Psoas muscle (tissue), 8 donors: ENCODE measurements around the gene CADM1. TPM values are rescaled to one million over a fixed set of nuclear protein-coding genes. Genes with fewer than 3 reads are reported as not detected.

Source experiments
- ATAC-seq, 4 donors: fragments of 200-7000 bp; cut with Tn5 transposase; one replicate each; pipeline ENCODE4 v1.9.1; 2020; ENCODE audit warnings: moderate library complexity in 3 of 4, mild to moderate bottlenecking in 2 of 4
- DNase-seq, 2 donors: peaks; one replicate each; pipeline ENCODE4 v3.0.0-alpha.2; 2020
- H3K27ac ChIP-seq: fragments of 200-600 bp; one replicate; pipeline ENCODE4 v1.8.0; 2022
- H3K27me3 ChIP-seq, 3 donors: fragments of 200-600 bp in 1 of 3; one replicate each; pipeline versions ENCODE4 v1.6.1 to v1.8.0; 2013 to 2022; ENCODE audit warnings: low read length in 2 of 3, mild to moderate bottlenecking in 2 of 3, moderate library complexity in 1 of 3; ENCODE audit not compliant: insufficient read depth in 3 of 3
- H3K36me3 ChIP-seq, 2 donors: fragments of 200-600 bp in 1 of 2; one replicate each; pipeline versions ENCODE4 v1.6.1 to v1.8.0; 2013 to 2022; ENCODE audit warnings: low read depth in 1 of 2, mild to moderate bottlenecking in 1 of 2, moderate library complexity in 1 of 2; ENCODE audit not compliant: insufficient read depth in 1 of 2
- H3K4me1 ChIP-seq: fragments of 200-600 bp; one replicate; pipeline ENCODE4 v1.8.0; 2022
- H3K4me3 ChIP-seq: fragments of 200-600 bp; one replicate; pipeline ENCODE4 v1.8.0; 2022; ENCODE audit warnings: mild to moderate bottlenecking
- H3K9me3 ChIP-seq: fragments of 200-600 bp; one replicate; pipeline ENCODE4 v1.8.0; 2022
- whole genome bisulfite sequencing, 3 donors: extraction: QIAGEN DNeasy Blood & Tissue Kit; methylation state at CpG; one replicate each; pipeline versions ENCODE4 v1.1.6 to v1.1.7; 2013; 5-methylcytosine and 5-hydroxymethylcytosine counted together
- intact Hi-C, 2 donors: fragments of 100-400 bp; cut with DNase I; formaldehyde crosslinking; loops; one replicate each; pipeline versions ENCODE4 v1.11.0 to v1.14.2; 2022
- polyA plus RNA-seq, 3 donors: library from polyadenylated mRNA; stranded (reverse); fragments of 200-250 nt; gene quantifications; one replicate each; pipeline ENCODE4 v1.2.3, GENCODE V29; 2013
- total RNA-seq, 4 donors: library from RNA; stranded (reverse); fragmentation: NEBNext Ultra II Directional in 2 of 4; extraction: Animal tissue kit (Norgen Biotek cat#: 25700) in 2 of 4; gene quantifications; one replicate each; pipeline versions ENCODE4 v1.2.1 to v1.2.4, GENCODE V29; 2021 to 2023
- TF ChIP-seq, protein P1 (sequence below): fragments of 200-600 bp; IDR thresholded peaks from one replicate; pipeline ENCODE4 v1.8.0; 2022; ENCODE audit warnings: antibody characterized with exemption
- donor health status: healthy with polysubstance abuse.
- donor health status: DM: no; HTN: no; CAD: no; lungs with moderate emphysema.
- donor health status: Bipolar disorder and iron deficiency.
- donor health status: healthy.
- donor health status: DM: yes; HTN: yes; CAD: no.
- donor health status: DM: no; HTN: no; CAD: no.
- donor health status: DM: no; HTN: no; CAD: no.
- donor health status: DM: yes; HTN: yes; CAD: no.

Gene CADM1
- total and polyA plus RNA-seq, 7 donors = 3.1 to 12.4 (median 9.5) TPM

DNA sequence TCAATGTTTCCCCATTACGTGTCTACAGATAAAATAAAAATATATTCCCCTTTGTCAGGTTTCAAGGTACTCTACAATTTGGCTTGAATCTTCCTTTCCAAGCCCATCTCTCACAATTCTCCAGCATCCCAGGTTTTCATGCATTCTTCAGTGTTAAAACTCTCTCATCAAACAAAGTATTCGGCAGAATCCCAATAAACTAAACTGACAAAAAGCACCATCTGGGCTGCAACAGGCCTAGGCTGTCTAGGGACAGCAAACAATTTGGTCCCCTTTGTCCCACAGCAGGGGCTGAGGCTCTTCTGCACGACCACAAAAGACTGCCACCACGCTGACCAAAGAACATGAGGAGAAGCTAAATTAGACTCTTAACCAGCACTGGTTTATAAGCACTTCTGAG lies 159.4 kb downstream of the CADM1 start:
- H3K9me3 ChIP-seq = no peaks in the 10 kb centered on the region
- no peaks in the 10 kb centered on the region for H3K4me1 ChIP-seq
- no peak overlapping the region for H3K27ac ChIP-seq
- TF ChIP-seq, protein P1, sequence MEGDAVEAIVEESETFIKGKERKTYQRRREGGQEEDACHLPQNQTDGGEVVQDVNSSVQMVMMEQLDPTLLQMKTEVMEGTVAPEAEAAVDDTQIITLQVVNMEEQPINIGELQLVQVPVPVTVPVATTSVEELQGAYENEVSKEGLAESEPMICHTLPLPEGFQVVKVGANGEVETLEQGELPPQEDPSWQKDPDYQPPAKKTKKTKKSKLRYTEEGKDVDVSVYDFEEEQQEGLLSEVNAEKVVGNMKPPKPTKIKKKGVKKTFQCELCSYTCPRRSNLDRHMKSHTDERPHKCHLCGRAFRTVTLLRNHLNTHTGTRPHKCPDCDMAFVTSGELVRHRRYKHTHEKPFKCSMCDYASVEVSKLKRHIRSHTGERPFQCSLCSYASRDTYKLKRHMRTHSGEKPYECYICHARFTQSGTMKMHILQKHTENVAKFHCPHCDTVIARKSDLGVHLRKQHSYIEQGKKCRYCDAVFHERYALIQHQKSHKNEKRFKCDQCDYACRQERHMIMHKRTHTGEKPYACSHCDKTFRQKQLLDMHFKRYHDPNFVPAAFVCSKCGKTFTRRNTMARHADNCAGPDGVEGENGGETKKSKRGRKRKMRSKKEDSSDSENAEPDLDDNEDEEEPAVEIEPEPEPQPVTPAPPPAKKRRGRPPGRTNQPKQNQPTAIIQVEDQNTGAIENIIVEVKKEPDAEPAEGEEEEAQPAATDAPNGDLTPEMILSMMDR = no peak
- no peak for DNase-seq
- no peaks in the 10 kb centered on the region for H3K36me3 ChIP-seq
- H3K4me3 ChIP-seq = no peak overlapping the region
- WGBS, 3 donors = 71 to 82% (median 76%) methylated on average over 4 of the region's 4 CpGs
- ATAC-seq = no peak
- no peaks in the 10 kb centered on the region for H3K27me3 ChIP-seq
- intact Hi-C loops = no loop called here

DNA sequence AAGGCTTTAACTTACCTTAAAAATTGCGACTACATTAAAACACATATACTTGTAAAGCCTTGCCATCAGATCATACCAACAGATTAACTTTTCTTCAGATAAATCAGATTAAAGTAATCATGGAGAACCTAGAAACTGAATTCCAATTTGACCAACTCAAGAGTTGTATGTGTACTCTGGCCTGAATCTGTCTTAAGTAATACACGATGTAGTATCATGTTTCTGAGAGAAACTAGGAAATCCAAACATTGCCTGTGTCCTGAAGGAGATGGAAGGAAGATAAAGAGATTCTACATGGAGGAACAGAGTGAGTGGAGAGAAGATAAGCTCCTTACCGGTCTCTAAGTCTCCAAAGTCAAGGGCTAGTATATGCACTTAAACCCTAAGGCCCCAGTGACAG lies 162.1 kb downstream of the CADM1 start:
- Histone ChIP-seq H3K9me3 (no peaks in the 10 kb centered on the region), H3K27me3 (no peaks in the 10 kb centered on the region), H3K4me1 (no peaks in the 10 kb centered on the region), H3K36me3 (no peaks in the 10 kb centered on the region), H3K27ac (no peak overlapping the region), H3K4me3 (no peak overlapping the region)
- no peak for DNase-seq
- WGBS, 3 donors = 89 to 95% (median 89%) methylated on average over 3 of the region's 3 CpGs
- TF ChIP-seq, protein P1 = no peak
- intact Hi-C loops = no loop called here
- ATAC-seq = no peak

DNA sequence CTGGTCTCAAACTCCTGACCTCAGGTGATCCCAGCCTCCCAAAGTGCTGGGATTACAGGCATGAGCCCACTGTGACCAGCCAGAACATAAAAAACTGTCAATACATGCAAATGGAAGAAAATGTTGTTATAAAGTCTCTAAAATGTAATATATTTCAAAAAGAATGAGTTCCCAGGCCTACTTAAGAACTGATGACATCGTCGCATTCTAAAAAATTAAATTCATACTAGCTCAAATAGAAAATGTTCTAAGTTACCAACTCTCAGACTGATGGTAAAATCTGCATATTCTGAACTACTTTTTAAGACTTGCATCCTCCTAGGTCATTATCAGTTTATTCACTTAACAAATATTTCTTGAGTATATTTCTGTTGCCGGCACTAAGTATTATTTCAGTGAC lies 163.3 kb downstream of the CADM1 start:
- 94 to 98% (median 97%) methylated on average over 3 of the region's 3 CpGs for WGBS, 3 donors
- Histone ChIP-seq H3K9me3 (no peaks in the 10 kb centered on the region), H3K36me3 (no peaks in the 10 kb centered on the region), H3K27ac (no peak overlapping the region), H3K4me1 (no peaks in the 10 kb centered on the region), H3K4me3 (no peak overlapping the region), H3K27me3 (no peaks in the 10 kb centered on the region)
- DNase-seq = no peak
- no peak for ATAC-seq
- intact Hi-C loops = no loop called here
- TF ChIP-seq, protein P1 = no peak

DNA sequence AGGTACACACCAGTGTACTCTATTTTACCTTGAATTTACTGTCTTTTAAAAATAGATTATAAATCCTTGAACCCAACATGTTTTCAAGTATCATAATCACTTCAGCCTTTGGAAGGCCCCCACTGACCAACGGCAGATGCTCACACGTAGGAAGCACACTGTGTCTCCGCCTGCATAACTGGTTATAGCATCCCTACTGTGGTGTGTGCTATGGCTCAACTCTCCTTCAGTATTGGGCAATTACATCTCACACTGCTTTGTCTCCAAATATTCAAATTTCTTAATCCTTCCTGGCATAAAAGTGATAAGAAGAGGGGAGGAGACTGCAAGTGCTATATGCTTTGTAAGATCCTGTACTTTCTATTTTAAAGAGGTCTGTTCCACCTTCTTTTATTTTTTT lies 165.7 kb downstream of the CADM1 start:
- H3K36me3 ChIP-seq = no peaks in the 10 kb centered on the region
- H3K4me3 ChIP-seq = no peak overlapping the region
- TF ChIP-seq, protein P1 = no peak
- intact Hi-C loops = no loop called here
- H3K4me1 ChIP-seq = no peaks in the 10 kb centered on the region
- WGBS, 3 donors = 68 to 84% (median 83%) methylated on average over 3 of the region's 3 CpGs
- DNase-seq (no peak), ATAC-seq (no peak)
- H3K27ac ChIP-seq = no peak overlapping the region
- no peaks in the 10 kb centered on the region for H3K27me3 ChIP-seq
- no peaks in the 10 kb centered on the region for H3K9me3 ChIP-seq
